COR-L47 (cell line): ENCODE data around the gene TSPO2.

Experiments used
- DNase-seq: peaks from one replicate; lab custom pipeline; 2025; lab: John Stamatoyannopoulos, UW

The TSPO2 gene

DNA sequence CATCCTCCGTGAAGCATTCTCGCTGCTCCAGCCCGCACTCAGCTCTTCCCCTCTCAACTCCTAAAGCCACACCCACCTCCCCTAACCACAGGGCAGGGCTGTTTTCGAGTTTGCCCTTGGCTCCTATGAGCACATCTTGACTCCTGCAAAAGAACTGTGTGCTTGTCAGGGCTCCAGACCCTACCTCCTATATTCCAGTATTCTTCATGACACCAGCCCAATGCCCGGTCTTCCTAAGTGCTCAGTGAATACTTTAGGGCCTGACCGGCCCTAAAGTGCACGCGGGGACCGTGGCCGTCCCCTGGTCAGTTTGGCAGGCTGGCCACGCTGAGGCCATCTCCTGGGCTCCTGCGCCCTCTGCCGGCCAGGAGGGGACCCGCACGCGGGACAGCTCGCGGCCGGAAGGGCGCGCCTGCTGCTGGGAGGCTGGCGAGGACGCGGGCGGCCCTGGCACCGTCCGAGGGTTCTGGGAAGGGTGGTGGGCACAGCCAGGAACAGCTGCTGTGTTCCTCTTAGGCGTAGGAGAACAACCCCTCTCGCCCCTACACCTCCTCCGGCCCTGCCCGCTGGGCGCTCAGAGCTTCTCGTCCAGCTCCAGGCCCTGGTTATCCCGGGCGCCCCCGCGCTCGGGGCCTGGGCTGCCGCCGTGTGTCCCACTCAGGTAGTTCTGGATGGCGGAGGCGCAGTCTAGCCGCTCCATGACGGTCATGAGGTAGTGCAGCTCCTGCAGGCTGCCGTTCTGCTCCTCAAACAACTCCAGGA, 14.3 kb upstream of the TSPO2 start:
- DNase-seq = no peak

DNA sequence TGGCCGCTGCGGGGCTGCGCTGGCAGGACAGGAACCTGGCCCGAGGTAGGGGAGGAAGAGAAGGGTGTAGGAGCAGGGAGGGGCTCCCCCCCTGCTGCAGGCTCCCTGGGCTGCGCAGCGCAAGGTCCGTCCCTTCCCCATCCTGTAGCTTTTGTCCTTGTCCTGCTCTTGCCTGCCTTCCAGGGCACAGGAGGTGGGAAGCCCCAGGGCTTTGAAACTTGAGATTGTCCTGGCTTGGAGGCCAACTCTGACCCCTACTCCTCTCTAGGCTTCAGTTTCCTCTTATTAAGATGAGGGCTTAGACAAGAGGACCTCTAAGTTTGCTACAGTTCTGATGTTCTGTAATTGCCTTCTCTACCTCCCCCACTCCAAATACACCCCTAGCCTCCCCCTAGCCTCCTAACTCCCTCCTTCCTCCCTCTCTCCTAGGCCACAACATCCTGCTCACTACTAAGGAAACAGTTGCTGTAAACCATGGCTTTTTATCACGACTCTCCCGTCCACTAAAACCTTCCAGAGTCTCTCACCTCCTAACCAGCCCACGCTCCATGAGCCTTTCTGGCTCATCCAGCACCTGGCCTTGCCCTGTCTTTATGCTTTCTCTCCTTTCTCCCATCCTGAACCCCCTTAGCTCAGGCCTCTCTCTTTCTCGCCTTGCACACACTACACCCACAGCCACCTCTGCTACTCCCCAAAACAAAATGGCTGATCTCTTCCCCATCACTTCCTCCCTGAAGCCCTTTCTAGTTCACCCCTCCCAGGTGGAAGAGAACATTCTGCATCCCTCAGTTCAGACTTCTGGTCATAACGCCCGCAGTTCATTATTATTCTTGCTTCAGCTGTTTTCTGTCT, 13.5 kb upstream of the TSPO2 start:
- DNase-seq = no peak

GRCh38 chr6:41032830-41033229, 9.4 kb upstream of the TSPO2 start:
- DNase-seq = no peak

GRCh38 chr6:41033776-41034175, 8.5 kb upstream of the TSPO2 start:
- no peak for DNase-seq

DNA sequence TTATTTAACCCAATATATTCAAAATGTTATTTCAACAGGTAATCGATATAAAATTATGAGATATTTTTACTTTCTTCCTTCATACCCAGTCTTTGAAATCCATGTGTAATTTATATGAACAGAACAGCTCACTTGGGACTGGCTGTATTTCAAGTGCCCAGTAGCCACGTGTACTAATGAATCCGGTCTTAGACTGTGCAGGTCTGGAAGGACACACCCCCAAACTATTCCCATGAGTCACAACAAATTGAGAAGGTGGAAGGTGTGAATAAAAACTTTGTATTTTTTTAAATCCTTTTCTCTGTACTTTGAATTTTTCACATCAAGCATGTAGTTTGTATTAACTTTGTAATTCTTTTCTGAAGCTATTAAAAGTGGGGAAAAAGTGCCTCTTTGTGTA, 6.1 kb upstream of the TSPO2 start:
- no peak for DNase-seq

DNA sequence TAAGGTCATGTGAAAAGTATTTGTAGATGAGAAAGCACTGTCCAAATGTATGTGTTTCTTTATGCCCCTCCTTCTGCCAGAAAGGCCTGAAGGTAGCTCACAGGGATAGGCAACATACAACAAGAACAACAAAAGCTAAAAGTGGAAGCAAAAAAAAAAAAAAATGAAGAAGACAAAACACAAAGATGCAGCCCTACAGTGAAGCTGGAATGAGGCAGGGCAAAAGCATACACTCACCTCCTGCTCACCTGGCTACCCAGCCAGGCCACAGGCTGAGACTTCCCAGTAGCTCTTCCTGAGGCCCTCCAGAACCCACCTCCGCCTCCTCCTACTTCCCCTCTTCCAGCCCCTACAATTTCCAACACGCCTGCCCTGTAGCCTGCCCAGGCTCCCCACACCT, 5.7 kb upstream of the TSPO2 start:
- DNase-seq = no peak

- no peak for DNase-seq
These were observed 5.0 kb upstream of the TSPO2 start for GRCh38 chr6:41037107-41037900.

- no peak for DNase-seq
These were observed 4.1 kb upstream of the TSPO2 start for GRCh38 chr6:41038205-41038604.

GRCh38 chr6:41039060-41039998, 2.9 kb upstream of the TSPO2 start, which contains the start of gene UNC5CL:
TSS of gene UNC5CL (minus strand) at chr6:41039221. CDS start at chr6:41035074, 4,147 bp downstream.
- peak; percentile 26 for DNase-seq

DNA sequence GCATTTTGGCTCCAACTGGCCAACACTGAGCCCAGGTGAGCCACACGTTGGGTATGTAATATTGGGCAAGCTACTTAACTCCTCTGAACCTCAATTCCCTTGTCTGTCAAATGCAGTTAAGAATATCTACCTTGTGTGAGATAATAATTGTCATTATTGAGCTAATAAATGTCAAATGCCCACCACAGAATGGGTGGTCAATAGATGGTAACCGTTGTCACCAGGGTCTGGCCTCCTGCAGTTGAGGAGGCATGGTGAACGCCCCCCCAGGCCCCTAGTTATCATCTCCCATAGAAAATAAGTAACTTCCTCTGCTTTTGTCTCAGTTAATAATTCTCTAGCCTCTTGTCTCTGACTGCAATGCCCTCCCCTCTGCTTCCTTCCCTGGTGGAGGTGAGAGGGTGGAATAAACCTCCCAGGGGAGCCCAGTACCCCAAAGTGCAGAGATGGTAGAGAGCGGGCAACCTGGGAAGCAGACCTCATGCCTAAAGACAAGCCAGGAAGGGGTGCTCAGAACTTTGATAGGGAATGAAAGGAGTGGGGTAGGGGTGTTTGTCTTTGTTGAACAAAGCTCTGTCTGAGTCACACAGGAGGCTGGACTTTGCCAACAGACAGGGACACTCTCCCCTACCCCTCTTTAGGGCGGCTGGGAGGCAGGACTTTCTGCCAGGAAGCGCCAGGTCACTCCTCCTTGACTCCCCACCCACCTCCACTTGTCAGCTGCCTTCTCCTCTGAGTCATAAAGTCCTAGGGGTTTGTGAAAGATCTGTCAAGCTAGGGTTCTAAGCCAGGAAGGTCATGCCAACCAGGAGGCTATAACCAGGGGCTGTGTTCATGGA, 1.9 kb upstream of the TSPO2 start:
- no peak for DNase-seq

DNA sequence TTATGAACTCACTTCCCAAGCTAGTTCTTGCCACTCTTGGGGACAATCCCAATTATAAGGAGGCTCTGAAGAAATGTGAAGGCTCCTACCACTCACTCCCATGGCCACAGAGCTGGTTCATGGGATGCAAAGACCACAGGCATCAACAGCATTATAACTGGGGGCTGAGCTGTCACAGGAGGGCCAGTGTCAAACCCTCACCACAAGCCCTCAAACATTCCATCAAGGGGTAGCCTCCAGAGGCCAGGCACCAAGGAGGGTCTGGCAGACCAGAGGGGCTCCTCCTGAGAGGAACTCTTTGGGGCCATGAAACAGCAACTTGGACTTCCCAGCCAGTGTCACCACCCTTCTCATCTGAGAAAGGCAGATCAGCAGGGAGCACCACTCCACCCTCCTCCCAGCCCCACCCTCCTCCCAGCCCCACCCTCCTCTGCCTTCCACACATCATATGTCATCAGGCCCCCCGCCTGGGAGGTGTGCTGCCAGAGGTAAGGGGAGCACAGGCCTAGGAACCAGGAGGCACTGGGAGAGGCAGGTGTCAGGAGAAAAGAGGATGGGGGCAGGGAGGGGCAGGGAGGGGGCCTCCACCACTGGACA, 1.2 kb upstream of the TSPO2 start:
- no peak for DNase-seq

DNA sequence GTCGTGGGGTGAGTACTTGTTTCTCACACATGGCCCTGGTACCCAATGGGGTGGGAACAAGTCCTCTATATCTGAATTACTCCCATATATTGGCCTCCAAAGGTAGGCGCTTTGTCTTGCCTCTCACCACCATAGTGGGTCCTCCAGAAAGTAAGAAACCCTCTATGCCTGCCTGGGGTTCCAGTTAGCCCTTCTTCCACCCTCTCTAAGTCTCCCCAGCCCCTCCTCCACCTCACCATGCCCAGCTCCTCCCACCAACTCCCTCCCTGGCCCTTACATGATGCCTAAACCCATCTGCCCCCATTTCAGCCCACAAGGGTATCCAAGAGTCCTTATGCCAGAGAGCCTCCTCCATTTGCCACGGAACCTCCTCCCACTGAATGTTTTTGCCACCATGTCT, 884 bp downstream of the TSPO2 start:
- no peak for DNase-seq

DNA sequence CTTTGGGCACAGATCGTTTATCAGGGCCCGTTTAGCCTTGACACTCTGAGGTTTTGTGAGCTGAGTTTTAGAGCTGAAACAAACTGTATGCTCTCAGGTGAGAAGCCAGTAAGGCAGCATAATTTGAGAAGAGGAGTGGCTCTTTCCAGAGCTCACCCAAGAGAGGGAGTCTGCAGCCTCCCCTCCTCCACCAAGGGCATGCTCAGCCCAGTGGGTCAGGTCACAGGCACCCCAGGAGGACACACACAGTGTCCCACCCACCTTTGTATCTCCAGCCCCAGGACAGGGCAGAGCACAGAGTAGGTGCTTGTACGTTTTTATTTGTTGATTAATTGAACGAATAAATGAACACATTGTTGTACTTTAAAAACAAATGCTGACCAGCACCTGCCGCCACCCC, 3.4 kb downstream of the TSPO2 start:
- DNase-seq = no peak

DNA sequence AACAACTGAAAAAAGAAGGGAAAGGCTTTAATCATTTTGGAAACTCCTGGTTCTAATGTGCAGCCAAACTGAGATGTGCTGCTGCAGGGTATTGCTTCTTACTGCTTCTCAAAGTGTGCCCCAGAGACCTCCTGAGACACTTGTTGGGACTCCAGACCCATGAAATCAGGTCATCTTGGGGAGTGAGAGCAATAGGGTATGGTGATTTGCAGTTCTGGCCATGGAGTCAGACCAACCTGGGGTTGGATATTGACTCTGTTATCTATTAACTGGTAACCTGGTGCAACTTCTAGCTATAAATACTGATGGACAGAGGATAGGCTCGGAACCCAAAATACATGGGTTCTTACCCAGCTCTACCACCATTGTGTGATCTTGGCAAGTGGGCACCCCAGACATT, 3.8 kb downstream of the TSPO2 start:
- no peak for DNase-seq

- no peak for DNase-seq
These were observed 5.0 kb downstream of the TSPO2 start for GRCh38 chr6:41047306-41047705.

DNA sequence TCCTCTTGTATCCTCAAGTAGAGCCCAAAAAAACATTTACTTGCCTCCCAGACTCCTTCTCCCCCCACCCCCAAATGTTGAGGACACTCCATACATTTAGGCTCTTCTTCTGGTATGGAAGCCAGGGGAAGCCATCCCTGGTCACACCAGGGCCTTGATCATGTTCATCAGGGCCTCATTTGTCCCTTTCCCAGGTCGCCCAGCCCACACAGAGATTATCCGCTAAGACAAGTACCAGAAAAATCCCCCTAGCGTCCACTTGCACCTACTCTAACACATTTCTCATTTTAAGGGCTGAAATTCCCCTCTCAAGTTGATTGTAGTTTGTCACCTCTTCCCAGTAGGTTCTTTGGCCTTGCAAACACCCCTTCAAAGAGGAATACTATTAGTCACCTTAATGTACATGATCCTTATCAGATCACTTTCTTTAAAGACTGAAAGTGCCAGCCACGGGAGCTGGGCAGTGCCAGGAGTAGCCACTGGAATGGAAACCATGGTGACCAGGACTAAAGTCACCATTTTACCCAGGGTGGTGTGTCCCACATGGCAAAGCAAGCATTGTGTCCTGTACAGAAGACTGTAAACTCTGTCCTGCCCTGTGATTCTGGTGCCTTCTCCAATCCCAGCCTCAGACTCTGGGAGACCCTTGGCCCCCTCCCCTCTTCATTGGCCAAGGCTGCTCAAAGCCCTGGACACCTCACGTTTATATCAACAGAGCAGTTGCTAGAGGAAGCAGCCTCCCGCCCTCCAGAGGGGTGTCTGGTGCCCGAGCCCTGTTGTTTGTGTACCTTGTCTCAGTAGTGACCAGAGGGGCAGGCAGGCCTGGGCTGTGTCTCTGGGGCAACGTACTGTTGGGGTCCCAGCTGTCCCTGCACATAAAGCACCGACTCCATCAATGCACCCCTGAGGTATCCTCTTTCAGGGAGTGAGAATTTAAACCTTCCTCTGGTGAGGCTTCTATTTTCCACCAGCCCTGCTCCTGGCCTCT, 5.8 kb downstream of the TSPO2 start:
- DNase-seq = no peak

DNA sequence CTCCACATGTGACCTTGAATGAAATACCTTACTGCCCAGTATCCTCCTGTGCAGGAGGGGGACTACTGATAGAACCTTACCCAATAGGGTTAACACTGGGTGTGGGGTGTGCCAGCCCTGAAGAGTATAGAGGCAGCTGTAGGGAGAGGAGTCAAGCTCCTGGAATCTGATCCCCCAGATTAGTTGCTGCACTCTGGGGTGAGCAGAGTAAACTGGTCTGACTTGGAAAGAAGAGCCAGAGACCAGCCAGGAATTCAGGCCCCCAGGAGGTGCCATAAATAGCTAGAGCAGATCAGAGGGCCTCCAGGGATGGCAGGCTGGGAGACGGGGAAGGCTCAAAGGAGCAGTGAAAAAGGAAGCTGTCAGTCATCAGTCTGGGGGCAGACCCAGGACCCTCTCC, 7.3 kb downstream of the TSPO2 start:
- no peak for DNase-seq

DNA sequence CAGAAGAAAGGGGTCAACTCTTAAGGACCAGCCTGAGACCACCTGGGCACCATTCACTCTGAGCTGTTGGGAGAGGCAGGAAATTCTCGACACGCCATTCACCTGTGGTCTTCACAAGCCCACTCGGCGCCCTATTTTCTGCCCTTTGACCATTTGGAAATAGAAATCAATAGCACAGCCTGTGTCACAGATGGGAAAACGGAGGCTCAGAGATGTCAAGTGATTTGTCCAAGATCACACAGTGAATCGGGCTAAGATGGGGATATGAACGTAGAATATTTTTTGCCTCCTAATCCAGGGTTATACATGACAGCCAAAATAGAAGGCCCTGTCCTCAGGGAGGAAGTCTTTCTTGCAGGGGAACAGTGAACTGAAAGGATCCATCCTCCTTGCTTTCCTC, 7.7 kb downstream of the TSPO2 start:
- no peak for DNase-seq

GRCh38 chr6:41050536-41050935, 8.3 kb downstream of the TSPO2 start:
- no peak for DNase-seq
